Bronchial epithelial cell (primary cell): ENCODE results near the gene TJP1. TPM values are rescaled to one million over a fixed set of nuclear protein-coding genes. Genes with fewer than 3 reads are reported as not detected.

Experiments used
- DNase-seq: peaks from one replicate; pipeline ENCODE4 v3.0.0-alpha.2; 2010; ENCODE audit warnings: low read depth
- FAIRE-seq: peaks from 2 replicates; lab custom pipeline; 2011; peaks lifted over from hg19 to GRCh38; lab: Jason Lieb, UNC
- H3K27me3 ChIP-seq: 2 replicates; pipeline ENCODE4 v1.5.1; 2011; ENCODE audit warnings: low read length; ENCODE audit not compliant: control insufficient read depth, insufficient read depth
- H3K36me3 ChIP-seq: 2 replicates; pipeline ENCODE4 v1.5.1; 2011; ENCODE audit warnings: low read length; ENCODE audit not compliant: control insufficient read depth, insufficient read depth
- H3K4me3 ChIP-seq: 2 replicates; pipeline ENCODE4 v1.5.1; 2011; ENCODE audit warnings: mild to moderate bottlenecking, low read depth, low read length, control low read depth
- total RNA-seq: library from RNA; depleted of rRNA; stranded (reverse); fragments of >200 nt; gene quantifications from 2 replicates; pipeline ENCODE4 v1.2.1, GENCODE V29; 2014
- TF ChIP-seq, protein P1 (sequence below): IDR thresholded peaks from 2 replicates; pipeline ENCODE4 v1.5.1; 2011; ENCODE audit warnings: mild to moderate bottlenecking, moderate library complexity, low read length, control low read depth, inconsistent platforms; ENCODE audit not compliant: insufficient read depth, severe bottlenecking

Gene TJP1
- total RNA-seq, 1 donor from 2014 or later, result 62.9 TPM

DNA sequence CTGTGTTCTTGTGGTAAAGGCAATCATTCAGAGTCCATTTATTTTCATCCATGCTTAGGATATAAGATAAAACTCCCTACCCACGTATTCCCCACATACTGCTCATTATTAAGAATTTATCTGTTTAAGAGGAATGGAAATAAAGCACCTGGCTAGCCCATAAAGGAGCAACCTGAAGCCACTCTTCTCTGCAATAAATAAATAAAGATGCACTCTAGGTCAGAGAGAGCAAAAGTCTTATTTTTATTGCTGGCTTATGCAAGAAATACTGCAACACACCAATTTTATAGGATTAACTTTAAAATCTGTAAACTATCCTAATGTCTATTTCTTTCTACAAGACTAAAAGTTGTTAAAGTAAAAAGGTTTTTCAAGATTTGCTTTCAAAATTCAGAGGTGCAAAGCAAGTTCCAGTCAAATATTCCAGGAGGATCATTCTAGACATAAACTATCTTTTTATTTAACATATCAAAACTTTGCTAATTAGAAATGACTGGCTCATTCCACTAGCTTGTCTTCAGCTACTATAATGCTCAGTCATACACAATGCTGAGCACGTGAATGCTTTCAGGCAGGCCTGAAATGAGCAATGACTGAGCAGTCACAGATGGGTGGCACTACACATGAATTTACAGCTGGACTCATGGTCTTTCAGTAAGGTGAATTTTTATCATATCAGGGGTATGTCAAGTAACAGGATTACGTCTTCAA lies 7.1 kb downstream of the TJP1 start:
- Histone ChIP-seq H3K4me3 (no peak overlapping the region), H3K27me3 (no peaks in the 10 kb centered on the region), H3K36me3 (no peaks in the 10 kb centered on the region)
- TF ChIP-seq, protein P1, sequence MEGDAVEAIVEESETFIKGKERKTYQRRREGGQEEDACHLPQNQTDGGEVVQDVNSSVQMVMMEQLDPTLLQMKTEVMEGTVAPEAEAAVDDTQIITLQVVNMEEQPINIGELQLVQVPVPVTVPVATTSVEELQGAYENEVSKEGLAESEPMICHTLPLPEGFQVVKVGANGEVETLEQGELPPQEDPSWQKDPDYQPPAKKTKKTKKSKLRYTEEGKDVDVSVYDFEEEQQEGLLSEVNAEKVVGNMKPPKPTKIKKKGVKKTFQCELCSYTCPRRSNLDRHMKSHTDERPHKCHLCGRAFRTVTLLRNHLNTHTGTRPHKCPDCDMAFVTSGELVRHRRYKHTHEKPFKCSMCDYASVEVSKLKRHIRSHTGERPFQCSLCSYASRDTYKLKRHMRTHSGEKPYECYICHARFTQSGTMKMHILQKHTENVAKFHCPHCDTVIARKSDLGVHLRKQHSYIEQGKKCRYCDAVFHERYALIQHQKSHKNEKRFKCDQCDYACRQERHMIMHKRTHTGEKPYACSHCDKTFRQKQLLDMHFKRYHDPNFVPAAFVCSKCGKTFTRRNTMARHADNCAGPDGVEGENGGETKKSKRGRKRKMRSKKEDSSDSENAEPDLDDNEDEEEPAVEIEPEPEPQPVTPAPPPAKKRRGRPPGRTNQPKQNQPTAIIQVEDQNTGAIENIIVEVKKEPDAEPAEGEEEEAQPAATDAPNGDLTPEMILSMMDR, result no peak
- DNase-seq (peak; percentile 64), FAIRE-seq (no peak)

DNA sequence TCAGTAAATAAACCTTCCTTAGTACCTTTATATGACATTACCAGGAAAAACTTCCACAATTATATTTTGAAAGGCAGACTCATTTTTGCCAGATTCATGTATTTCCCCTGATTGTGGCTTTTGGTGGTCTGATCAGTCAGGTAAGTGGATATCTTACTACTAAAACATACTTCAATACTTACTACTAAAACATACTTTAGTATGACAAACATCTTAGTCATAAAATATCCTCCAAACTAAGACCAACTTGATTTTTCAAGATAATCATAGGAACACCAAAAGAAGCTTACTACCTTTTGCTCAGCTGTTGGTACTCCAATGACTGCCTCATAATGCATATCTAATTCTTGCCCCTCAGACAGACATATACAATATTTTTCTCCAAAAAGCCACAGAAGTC lies 9.3 kb downstream of the TJP1 start:
- no peak for FAIRE-seq
- Histone ChIP-seq H3K27me3 (no peaks in the 10 kb centered on the region), H3K36me3 (no peaks in the 10 kb centered on the region), H3K4me3 (no peak overlapping the region)
- peak; percentile 74 for DNase-seq
- TF ChIP-seq, protein P1, result no peak

- DNase-seq (peak; percentile 94), FAIRE-seq (peak; percentile 93)
- TF ChIP-seq, protein P1, result no peak
- Histone ChIP-seq H3K4me3 (no peak overlapping the region), H3K36me3 (no peaks in the 10 kb centered on the region), H3K27me3 (no peaks in the 10 kb centered on the region)
These were observed 9.9 kb downstream of the TJP1 start for GRCh38 chr15:29812384-29812694.

- Histone ChIP-seq H3K4me3 (no peak overlapping the region), H3K27me3 (no peaks in the 10 kb centered on the region), H3K36me3 (no peaks in the 10 kb centered on the region)
- FAIRE-seq (no peak), DNase-seq (no peak)
- TF ChIP-seq, protein P1, result no peak
These were observed 10.4 kb downstream of the TJP1 start for GRCh38 chr15:29811691-29812383.

DNA sequence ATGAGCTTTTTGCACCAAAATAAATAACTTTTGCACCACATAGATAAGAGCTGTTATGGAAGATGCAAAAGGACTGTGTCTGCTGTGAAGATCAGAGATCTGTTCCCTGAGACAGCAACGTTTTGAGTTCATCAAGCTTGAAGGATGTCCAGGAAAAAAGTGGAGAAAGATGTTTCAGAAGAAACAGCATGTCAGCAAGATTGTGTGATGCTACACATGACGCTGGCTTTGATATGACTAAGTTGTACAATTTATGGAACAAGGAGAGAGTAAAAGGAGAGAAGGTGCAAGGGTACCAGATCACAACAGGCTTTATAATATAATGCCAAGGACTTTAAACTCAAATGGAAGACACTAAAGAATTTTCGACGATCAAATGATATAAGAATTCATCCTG lies 16.6 kb downstream of the TJP1 start:
- TF ChIP-seq, protein P1, result no peak
- Histone ChIP-seq H3K36me3 (no peaks in the 10 kb centered on the region), H3K4me3 (no peak overlapping the region), H3K27me3 (no peaks in the 10 kb centered on the region)
- FAIRE-seq (no peak), DNase-seq (no peak)
